ENCODE measurements around the gene GABRG2.
"Not testable (repeated sequence)": the region's sequence is repeated elsewhere in the genome, so short reads cannot be mapped to it uniquely, and the experiment has no call there.

The GABRG2 gene

GRCh38 chr5:162067655-162068411, at the start of gene GABRG2:
GABRG2 (plus strand) TSS chr5:162067773; CDS start chr5:162068000, 227 bp downstream.
- DNase-seq, result no peak

DNA sequence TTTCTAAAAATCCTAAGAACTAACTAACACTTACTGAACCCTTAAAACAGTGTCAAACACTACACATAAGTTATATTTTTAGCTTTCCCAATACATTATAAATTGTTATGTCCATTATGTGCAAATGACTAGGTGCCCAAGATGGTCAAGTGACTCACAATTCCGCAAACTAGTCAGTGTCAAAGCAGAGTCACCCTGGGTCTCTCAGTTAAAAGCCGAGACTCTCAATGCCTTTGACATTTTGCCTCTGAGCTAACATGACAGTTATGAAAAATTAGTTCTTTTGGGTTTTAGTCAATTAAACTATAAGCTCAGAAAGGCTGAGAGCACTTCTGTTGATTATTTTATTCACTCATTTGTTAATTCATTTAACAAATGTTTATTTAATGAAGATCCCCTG, 42.3 kb upstream of the GABRG2 start:
- no peak for DNase-seq

DNA sequence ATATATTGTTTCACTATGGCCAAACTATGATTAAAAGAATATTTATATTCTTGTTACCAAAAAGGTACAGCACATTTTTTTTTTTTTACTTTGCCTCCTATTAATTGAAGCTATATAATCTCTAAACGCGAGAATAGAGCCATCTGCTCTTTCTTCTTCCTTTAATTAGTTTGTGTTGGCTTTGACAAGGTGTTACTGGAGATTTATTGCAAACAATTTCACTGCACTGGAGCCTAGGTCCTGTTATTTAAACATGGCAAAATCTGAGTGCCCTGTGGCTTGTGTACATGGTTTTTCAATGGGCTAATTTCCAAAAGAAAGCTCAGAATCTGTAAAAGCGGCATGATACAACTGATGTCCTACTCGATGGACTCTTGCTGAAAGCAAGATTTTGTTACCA, 40.8 kb upstream of the GABRG2 start:
- no peak for DNase-seq

DNA sequence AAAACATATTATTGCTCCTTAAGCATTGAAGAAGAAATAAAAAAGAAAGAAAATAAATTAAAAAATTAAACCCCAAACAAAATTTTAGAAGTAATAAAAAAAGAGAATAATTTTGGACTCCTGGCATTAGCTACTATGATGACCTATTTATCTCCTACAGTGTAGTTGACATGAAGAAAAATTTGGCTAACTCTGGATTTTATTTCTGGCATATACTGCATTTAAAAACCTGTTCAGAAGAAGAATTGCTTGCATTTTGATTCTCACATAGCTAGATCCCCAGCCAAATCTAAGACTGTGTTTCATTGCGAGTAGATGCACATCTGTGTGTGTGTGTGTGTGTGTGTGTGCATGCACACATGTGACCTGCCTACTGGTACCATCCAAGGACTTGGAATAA, 30.1 kb upstream of the GABRG2 start:
- peak; percentile 16 for DNase-seq

DNA sequence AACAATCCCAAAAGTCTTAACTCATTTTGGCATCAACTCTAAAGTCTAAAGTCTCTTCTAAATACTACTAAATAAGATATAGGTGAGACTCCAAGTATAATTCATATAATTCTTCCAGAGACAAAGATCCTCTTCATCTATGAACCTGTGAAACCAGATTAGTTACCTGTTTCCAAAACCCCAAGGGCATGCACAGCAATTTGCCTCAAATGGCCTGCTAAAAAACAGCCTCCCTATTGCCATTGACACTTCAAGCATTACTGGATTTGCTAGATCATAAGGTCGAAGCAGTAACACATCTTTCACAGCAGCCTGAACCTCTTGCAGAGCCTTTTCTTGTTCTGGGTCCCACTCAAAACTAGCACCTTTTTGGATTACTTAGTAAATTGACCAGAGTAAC, 20.3 kb upstream of the GABRG2 start:
- DNase-seq, result no peak

DNA sequence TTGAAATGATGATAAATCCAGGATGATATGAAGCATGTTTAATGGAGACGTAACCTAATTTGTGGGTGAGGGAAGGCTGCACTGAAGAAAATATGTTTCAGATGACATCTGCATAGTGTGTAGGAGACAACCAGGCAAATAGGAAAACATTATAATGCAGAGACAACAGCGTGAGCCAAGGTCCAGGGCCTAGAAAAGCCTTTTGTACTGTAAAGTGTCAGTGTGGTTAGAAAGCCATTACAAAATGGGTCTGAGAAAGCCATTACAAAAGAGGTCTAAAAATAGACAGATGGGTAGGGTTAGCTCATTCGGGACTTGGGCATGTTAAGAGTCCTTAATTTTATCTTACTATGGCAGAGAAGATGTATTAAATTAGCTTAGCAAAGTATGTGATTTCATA, 14.9 kb upstream of the GABRG2 start:
- DNase-seq, result no peak

DNA sequence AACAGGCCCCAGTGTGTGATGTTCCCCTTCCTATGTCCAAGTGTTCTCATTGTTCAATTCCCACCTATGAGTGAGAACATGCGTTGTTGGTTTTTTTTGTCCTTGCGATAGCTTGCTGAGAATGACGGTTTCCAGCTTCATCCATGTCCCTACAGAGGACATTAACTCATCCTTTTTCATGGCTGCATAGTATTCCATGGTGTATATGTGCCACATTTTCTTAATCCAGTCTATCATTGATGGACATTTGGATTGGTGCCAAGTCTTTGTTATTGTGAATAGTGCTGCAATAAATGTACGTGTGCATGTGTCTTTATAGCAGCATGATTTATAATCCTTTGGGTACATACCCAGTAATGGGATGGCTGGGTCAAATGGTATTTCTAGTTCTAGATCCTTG, 12.5 kb upstream of the GABRG2 start:
- not testable (repeated sequence) for DNase-seq

GRCh38 chr5:162067162-162067561, 411 bp upstream of the GABRG2 start:
- DNase-seq, result no peak

DNA sequence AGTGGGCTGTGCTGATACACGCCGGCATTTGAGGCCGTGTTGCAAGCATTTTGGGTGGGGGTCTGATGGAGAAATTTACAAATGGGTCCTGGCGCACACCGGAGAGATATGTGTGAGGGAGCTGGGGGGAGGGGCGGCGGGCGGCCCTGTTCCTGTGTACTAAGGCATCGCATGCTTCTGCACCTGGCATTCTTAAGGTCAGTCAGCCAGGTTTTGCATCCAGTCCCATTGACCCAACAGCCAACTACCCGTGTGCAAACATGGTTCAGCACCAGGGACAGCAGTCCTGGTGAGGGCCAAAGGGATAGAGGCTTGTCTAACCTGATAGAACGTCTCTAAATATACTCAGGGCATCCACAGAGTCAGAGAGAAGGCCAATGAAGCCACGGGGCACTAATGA, 839 bp downstream of the GABRG2 start:
- DNase-seq, result peak; percentile 73

DNA sequence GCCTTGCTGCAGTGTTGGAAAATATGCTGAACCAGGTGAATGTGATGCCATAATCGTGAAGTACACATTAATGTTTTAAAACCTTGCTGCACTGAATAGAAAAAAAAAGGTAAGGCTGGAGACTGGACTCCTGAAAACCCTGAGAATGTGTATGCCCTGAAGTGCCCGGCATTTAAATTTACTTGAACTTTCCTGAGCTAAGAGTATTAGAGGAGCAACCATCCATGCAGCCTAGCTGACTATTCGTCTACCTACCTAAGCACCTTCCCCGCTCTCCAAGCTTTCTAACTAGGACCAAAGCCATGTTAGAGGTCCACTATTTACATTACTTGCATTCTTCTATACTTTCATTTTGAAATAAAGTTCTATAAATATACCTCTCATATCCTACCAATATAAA, 1.4 kb downstream of the GABRG2 start:
- DNase-seq, result no peak

- DNase-seq, result no peak
Observed at GRCh38 chr5:162078805-162079204, 11.2 kb downstream of the GABRG2 start.

DNA sequence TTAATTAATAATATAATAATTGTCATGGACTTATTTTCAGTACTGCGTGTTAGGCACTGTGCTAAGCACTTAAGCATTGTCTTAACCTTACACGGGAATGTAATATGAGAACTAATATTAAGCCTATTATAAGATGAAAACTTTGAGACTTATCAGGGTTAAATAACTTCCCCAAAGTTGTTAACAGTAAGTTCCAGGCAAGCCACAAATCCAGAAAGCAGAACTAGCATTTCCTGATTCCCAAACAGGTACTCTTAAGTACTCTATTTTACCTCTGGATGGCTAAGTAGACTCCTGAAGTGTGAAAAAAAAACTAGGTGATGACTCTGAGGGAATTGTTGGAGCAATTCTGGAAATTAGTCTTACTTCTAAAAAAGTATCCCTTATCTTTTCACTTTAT, 23.8 kb downstream of the GABRG2 start:
- DNase-seq, result peak; percentile 6

DNA sequence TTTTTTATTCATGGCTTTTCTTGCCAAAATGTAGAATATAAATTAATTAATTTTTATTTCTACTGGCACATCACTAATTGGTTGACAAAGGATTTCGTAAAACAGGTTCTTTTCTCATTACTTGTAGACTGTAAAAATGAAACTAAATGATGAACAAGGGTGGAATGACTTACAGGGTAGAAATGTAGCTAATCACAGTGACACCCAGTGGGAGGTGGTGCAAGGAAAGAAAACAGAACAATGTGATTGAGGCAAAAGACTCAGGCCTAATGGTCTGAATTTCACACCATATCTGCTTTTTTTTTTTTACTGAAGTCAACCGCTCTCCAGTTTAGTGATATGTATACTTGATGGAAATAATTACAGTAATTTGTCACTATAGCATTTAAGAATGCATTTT, 28.9 kb downstream of the GABRG2 start:
- DNase-seq, result peak; percentile 75

- no peak for DNase-seq
Observed at GRCh38 chr5:162107591-162107990, 40.0 kb downstream of the GABRG2 start.

GRCh38 chr5:162119801-162120200, 52.2 kb downstream of the GABRG2 start:
- no peak for DNase-seq

DNA sequence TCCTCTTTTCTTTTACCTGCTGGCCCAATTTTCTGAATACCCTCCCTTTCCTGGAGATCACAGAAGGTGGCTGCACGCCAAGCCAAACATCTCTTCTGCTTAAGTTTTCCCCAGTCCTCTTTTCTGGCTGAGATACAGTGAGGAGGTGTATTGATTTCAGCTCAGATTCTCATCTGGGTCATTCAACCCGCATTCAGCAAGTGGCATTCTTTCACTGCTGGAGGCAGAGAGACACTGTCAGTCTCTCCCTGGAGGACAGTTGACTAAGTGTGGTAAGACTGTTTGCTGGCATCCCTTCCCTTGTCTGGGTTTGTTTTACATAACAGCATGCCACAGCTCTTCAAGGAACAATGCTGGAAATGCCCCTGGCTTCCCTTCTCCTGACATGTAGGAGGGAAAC, 60.5 kb downstream of the GABRG2 start:
- DNase-seq, result no peak

GRCh38 chr5:162132348-162132747, 64.8 kb downstream of the GABRG2 start:
- no peak for DNase-seq

DNA sequence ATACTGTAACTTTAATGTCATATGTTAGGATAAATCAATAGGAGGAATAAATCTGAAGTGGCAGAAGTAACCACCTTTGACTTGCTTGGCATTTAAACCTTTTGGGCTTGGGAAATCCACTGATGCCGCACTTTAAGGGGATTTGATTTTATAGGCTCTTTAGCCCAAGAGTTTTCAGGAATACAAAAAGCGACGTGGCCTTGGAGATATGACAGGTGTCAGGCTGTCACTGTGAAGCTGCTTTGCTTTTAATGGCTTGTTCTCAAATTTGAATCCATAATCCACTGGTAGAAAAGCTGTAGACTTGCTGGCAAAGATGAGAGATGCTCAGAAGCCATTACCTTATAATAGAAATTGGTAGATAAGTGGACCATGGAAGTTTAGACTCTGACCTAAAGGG, 71.6 kb downstream of the GABRG2 start:
- DNase-seq, result no peak

DNA sequence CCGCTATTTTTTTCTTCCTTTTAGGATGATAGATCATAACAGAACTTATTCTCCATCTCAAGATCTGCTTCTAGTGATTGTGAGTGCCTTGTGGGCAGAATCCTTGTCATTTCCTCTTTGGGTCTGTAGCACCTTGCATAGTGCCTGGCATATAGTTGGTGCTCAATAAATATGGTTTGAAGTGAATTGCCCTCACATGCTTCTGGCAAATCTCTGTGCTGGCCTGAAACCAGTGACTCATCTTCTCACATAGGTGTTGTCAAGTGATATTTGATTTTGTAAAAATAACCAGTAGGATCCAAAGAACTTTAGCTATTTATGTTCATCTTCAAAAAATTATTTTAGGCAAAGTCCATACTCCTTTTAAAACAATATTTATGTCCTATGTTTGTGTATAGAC, 86.7 kb downstream of the GABRG2 start:
- DNase-seq, result no peak

DNA sequence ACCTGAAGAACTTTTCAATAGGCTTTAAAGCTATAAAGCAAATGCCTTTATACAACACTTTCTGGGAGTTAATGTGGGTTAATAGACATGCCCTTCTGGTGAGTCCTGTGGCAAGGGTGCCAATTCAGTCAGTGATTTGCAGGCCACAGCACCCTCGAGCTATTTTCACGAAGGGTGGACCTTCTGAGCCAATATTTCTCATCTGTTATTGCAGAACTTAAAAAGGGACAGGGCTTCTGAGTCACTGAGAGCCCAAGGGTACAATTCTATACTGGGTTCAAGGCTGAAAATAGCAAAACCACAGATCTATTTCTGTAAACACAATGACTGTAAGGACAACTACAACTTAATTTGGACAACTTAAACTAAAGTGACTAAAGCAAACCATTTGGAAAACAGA, 92.8 kb downstream of the GABRG2 start:
- DNase-seq, result no peak

DNA sequence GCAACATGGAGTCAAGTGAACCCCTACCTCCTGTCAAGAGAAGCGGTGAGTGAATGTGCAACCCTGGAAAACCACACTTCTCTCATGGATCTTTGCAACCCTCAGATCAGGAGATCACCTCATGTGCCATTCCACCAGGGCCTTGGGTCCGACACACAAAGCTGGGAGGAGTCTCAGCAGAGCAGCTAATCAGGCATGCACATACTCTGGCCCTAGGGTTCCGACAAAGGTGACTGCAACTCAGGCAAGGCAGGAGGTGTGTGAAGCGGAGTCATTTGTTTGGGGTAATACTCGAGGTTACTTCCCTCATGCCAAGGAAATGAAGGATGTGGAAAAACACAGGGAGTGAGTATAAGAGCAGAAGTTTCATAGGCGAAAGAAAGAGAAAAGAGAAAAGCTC, 96.1 kb downstream of the GABRG2 start:
- no peak for DNase-seq

GRCh38 chr5:162174358-162174974, 106.9 kb downstream of the GABRG2 start:
- peak; percentile 79 for DNase-seq

GRCh38 chr5:162187371-162187770, 119.8 kb downstream of the GABRG2 start:
- DNase-seq, result no peak

- no peak for DNase-seq
Observed at GRCh38 chr5:162189719-162190118, 122.1 kb downstream of the GABRG2 start.

- no peak for DNase-seq
Observed at GRCh38 chr5:162193012-162193411, 125.4 kb downstream of the GABRG2 start.

Data from OCI-M1 (cell line).